AML-193 (cell line): ENCODE results near the gene NPRL2.
A peak's percentile ranks its signal among the peaks of the same experiment; 100 is the strongest.
"Not testable (repeated sequence)": the region's sequence is repeated elsewhere in the genome, so short reads cannot be mapped to it uniquely, and the experiment has no call there.

Source experiments
- DNase-seq, 2 experiments: peaks; one replicate each; lab custom pipeline; 2025; lab: John Stamatoyannopoulos, UW

Gene NPRL2

GRCh38 chr3:50327129-50327528 lies 23.4 kb downstream of the NPRL2 start:
- DNase-seq: no peak

DNA sequence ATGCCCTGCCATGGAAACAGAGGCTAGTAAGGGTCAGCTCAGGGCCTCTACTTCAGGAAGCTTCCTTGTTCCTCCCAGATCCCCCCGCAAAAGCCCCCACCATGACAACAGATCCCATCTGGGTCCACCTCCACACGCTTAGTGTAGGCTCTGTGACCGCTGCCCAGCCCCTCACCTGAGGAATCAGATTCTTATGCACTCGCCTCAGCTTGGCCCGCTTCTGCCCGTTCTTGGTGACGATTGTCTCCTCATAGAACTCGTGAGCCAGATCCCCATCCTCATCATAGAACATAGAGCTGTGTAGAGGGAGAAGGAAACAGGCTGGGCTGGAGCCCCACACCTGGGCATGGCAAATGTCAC lies 24.4 kb downstream of the NPRL2 start:
- DNase-seq: no peak

GRCh38 chr3:50325497-50326181 lies 24.9 kb downstream of the NPRL2 start:
- peak; percentile 9 to 31 for DNase-seq

GRCh38 chr3:50325113-50325480 lies 25.5 kb downstream of the NPRL2 start:
- no peak for DNase-seq

DNA sequence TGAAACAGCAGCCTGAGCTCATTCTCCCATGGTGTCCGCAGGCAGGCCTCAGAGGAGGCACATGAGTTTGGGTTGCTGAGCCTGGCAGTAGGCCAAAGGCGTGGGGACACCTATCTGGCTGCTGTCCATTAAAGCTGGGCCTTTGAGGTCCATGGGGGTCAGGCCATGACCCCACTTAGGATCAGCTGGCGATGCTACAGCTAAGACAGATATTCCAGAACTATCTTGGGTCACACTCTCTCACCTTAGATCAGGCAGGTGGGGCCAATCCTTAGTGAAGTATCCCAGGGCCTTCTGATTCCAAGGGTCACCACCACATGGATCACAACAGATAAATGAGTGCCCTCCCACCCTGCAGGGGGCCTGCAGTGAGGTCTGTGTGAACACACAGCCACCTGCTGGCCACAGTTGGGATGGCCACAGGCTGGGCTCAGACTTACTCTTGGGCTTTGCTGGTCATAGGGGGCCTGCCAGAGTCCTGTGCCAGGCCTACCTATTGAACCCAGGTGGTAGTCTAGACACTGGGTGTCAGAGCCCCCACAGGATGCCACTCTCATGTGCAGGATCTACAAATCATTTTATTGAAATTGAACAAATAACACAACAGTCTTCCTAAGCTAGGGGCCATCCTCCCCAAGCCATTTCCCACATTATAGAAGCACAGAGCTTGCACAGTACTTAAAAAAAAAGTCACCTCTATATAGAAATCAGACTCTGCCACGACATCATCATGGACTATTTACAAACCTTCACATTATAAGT lies 26.0 kb downstream of the NPRL2 start:
- peak; percentile 58 to 68 for DNase-seq

DNA sequence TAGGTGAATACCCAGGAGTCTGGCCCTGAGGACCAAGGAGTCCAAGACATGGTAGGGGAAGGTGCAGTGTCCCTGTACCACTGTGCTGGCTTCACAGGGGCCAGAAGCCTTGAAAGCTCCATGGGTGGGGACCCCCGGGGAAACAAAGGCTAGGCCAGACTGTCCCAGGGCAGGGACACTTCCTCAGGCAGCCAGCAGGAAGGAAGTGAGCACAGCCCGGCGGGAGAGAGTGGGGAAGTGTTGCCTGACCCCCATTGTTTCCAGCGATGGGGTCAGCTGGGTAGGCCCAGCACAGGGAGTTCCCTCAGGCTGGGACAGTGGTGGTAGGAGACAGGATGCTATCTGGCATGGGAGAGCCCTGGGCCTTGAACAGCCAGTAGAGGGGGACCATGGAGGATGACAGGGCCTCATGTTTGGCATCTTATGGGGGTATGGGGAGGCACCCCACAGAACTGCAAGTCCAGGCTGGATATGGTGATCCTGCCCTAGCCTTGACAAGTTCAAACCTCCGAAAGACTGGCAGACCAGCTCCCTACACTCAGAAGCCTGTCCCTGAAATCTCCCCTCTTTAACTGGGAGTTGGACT lies 26.9 kb downstream of the NPRL2 start:
- DNase-seq: no peak

- no peak for DNase-seq
Measured at GRCh38 chr3:50323092-50323600, 27.4 kb downstream of the NPRL2 start.

GRCh38 chr3:50322386-50323091 lies 28.0 kb downstream of the NPRL2 start, which contains the start of gene HYAL2:
HYAL2 (minus strand) TSS chr3:50322745; CDS start chr3:50320489, 2,256 bp downstream.
- no peak for DNase-seq

- DNase-seq: no peak
Measured at GRCh38 chr3:50322115-50322385, 28.5 kb downstream of the NPRL2 start.

- peak; percentile 83 to 86 for DNase-seq
Measured at GRCh38 chr3:50321336-50322114, 29.1 kb downstream of the NPRL2 start.

DNA sequence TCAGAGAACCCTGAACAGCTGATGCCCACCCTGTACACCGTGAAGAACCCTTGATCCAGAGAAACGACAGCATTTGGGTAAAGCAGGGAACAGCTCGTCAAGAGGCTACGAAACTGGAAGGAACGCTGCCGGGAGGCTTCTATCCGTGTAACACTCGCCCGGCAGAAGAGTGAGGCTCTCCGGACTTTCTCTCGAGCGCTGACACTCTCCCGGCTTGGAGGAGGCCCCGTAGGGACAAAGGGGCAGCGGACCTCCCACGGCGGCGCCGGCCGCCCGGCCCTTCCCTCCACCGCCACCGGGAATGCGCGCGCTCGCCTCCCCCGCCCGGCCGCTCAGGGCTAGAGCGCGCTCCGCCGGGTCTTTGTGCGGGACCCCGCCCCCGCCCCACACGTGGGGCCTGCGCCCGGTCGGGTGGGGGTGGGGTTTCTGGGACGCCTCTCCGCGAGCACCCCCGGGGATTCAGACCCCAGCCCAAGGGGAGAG lies 29.7 kb downstream of the NPRL2 start:
- peak; percentile 55 to 56 for DNase-seq

DNA sequence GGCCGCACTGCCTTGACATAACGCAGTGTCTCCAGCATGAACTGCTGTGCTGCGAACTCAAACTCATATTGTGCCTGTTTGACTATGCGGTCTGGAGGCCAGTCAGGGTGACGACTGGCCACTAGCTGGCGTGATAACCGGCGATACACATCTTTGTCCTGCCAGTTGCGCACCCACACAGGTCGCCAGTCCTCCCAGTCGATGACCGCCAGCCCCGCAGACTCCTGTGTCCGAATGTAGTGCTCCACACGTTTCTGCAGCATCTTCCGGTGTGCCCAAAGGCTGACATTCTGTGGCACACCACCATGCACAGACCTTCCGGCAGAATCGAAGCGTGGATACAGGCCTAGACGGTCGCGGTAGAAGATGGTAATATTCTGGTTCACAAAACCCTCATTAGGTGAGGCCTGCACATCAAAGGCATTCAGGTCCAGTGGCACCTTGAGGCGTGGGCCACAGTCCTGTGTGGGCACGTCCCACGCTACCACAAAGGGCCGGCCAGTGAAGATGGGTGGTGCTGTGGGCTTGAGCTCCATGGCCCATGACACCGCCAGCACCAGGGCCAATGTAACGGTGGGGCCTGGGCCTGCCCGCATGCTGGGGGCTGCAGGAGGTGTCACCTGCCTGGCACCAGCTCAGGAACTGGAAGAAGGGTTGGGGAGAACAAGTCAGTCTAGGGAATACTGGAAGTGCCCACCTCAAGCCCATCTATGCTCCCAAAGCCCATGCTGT lies 30.5 kb downstream of the NPRL2 start:
- DNase-seq: no peak

DNA sequence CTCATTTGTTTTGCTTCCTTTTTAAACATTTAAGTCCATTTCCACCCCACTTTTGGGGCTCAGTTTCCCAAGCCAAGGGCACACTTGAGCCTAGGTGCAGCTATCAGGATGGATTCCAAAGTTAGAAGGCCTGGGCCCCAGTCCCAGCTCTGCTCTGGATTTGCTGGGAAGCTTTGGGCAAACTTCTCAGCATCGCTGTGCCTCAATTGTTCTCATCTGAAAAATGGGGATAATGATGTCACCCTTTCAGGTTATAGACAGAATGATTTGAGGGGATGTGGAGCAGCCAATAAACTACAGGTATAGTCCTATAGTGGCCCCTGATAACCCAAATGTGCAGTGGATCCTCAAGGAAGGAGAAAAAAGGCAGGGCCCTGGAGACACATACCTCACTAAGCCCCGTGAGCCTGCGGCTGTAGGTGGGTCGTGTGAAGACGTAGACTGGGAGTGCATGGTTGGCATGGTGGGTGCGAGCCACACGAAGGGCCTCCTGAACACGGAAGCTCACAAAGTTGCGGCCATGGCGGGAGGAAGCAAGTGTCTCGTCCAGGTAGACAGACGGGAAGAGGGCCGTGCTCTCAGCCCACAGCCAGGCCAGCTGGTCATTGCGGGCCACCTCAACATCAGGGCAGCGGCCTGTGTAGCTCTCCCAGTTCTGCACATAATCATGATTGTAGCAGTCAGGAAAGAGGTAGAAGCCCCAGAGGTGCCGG lies 31.2 kb downstream of the NPRL2 start:
- no peak for DNase-seq

DNA sequence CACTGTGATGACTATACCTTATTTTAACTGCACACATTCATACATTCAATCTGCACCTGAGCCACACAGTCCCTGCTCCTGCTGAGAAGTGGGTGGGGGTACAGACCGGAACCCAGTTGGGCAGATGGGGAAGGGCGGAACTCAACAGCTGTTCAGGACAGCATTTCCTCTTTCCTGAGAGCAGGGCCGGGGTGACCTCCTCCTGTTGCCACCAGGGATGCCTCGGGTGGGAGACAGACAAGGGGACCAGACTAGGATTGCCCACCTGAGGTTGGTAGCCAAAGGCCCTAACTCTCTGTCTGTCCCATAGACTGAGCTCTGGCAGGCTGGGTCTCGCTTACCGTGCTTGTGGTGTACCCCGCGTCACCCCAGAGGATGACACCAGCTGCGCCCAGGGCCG lies 32.0 kb downstream of the NPRL2 start:
- no peak for DNase-seq

DNA sequence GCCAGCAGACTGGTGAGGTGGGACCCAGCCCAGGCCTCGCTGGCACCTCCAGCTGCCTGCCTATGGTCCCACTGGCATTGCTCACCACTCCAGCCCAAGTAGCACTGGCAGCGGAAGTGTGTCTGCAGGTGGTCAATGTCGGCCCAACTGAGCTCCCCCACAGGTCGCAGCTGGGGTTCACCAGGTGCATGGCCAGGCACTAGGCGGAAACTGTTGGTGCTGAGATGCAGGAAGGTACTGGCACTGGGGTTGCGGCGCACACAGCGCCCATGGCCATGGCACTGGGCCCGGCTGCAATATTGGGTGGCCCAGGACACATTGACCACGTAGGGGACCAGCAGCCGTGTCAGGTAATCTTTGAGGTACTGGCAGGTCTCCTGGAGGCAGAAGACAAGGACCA lies 32.4 kb downstream of the NPRL2 start:
- DNase-seq: no peak

- DNase-seq: no peak
Measured at GRCh38 chr3:50317300-50317699, 33.3 kb downstream of the NPRL2 start.

- DNase-seq: no peak
Measured at GRCh38 chr3:50316657-50317242, 33.8 kb downstream of the NPRL2 start.

DNA sequence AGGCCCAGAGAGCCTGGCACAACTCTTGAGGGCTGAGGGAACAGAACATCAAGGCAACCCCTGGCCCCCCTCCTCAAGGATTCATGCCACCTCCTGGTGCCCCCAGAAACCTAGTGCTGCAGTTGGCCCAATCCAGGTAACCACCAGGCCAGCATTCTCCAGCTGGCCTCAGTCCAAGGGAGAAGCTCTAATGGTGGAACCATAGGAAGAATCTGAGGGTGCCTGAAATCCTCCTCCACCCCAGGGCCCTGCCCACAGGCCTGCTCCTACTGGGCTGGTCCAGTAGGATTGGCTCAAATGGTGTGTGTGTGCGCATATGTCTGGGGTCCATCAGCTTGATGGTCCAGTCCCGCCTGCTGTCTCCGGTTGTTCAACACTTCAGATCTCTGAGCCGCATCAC lies 35.8 kb downstream of the NPRL2 start:
- DNase-seq: no peak

- DNase-seq: no peak
Measured at GRCh38 chr3:50314342-50314741, 36.2 kb downstream of the NPRL2 start.

GRCh38 chr3:50312041-50312440 lies 38.5 kb downstream of the NPRL2 start:
- not testable (repeated sequence) for DNase-seq
